GM23248 (cell line): ENCODE measurements around the gene HMG20A.

Experiments used
- EZH2 ChIP-seq: fragments of 200-600 bp; sonication (generic); IDR thresholded peaks from 2 replicates; pipeline ENCODE4 v1.6.1; 2018; ENCODE audit warnings: antibody characterized with exemption, mild to moderate bottlenecking; ENCODE audit not compliant: insufficient read depth, poor library complexity, severe bottlenecking
- EZH2phosphoT487 ChIP-seq: fragments of 200-600 bp; sonication (generic); IDR thresholded peaks from 2 replicates; pipeline ENCODE4 v1.6.1; 2018; ENCODE audit warnings: antibody characterized with exemption, moderate library complexity, mild to moderate bottlenecking, low read depth; ENCODE audit not compliant: insufficient read depth

DNA sequence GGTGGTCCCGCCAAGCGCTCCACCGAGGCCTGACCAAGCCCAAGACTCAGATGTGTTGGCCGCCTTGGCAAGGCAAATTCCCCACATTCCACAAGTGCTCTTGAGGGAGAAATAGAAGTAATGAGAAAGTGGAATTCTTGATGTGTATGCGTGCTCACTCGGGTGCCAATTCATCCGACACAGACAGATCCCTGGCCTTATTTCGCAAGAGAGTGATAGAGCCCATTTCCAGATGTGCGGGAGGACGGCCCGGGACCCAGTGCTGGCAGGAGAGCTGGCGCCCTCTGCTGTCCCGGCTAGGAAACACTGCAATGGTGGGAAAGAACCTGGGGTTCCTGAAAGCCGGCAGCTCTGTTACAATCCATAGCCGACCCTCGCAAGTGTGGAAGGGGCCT, 76.0 kb downstream of the HMG20A start:
- no peak for TF ChIP-seq EZH2
- TF ChIP-seq EZH2phosphoT487 = no peak
